Glomerular visceral epithelial cell (primary cell): ENCODE data around the gene GPATCH1.
A peak's percentile ranks its signal among the peaks of the same experiment; 100 is the strongest.

Experiments
- DNase-seq: peaks from one replicate; pipeline ENCODE4 v3.0.0-alpha.2; 2016; ENCODE audit errors: extremely low spot score

GPATCH1 gene

DNA sequence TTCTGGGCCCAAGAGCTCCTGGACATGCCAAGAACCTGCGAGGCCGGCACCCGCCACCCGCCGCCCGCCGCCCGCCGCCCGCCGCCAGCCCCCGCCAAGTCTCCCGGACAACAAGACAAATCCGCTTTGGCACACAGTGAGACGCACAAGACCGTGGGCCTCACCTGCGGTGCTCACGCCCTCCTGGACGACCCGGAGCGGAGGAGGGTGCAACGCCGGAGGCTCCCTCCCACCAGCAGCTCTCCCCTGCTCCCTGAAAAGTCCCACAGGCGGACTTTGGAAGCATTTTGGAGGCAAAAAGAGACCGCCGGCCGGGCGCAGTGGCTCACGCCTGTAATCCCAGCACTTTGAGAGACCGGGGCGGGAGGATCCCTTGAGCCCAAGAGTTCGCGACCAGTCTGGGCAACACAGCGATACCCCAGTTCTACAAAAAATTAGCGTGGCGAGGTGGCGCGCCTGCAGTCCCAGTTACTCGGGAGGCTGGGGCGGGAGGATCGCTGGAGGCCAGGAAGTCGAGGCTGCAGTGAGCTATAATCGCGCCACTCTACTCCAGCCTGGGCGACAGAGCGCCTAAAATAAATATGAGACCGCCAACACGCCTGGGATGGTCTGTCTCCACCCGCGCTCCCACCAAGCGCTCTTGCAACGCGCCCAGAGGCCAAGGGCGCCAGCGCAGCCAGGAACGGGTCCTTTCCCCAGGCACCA lies 17.1 kb upstream of the GPATCH1 start:
- peak; percentile 24 for DNase-seq

GRCh38 chr19:33064458-33064791 lies 16.6 kb upstream of the GPATCH1 start:
- DNase-seq: peak; percentile 40

- peak; percentile 88 for DNase-seq
Observed at GRCh38 chr19:33064792-33065550, 16.0 kb upstream of the GPATCH1 start, which contains the start of gene RHPN2. TSS of gene RHPN2 (minus strand) at chr19:33064888. CDS start at chr19:33064852, 36 bp downstream.

DNA sequence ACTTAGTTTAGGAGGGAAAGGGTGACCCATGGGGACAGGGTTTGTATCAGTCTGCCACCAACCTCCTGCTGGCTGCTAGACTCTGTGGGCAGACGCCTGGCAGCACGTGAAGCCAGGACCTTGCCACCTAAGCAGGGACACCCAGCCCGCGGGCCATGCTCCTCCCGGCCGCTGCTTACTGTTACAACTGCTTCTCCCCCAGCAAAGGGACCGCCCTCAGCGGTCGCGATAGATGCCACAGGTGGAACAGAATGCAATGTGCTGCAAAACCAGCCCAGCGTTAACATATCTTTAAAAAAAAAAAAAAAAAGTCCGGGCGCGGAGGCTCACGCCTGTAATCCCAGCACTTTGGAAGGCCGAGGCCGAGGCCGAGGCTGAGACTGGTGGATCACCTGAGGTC lies 14.4 kb upstream of the GPATCH1 start:
- no peak for DNase-seq

DNA sequence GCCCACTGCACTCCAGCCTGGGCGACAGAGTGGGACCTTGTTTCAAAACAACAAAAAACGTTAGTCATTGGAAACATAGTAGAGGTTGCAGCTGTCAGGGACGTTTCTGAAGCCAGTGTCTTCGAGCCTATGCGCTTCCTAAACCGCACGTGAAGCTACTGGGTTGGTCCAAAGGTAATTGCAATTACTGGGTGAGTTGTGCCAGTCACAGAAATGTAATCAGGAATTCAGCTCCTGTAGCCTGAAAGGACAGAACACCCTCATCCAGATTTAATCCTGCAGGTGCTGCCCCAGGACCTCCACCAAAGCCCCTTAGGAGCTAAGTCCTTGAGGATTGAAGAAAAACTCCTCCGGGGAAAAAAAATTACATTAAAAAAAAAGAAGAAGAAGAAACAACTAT lies 13.9 kb upstream of the GPATCH1 start:
- DNase-seq: no peak

DNA sequence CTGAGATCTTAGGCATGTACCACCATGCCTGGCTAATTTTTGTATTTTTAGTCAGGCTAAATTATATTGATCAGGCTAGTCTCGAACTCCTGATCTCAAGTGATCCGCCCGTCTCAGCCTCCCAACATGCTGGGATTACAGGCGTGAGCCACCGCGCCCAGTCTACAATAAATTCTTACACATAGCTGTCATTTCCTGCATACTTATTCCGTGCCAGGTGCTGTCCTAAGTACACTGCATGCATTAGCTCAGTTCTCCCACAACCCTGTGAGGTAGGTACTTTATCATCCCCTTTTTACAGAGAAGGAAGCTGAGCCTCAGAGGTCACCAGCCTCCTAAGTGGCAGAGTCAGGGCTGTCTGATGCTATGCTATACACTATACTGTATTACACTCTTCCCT lies 9.1 kb upstream of the GPATCH1 start:
- DNase-seq: no peak

DNA sequence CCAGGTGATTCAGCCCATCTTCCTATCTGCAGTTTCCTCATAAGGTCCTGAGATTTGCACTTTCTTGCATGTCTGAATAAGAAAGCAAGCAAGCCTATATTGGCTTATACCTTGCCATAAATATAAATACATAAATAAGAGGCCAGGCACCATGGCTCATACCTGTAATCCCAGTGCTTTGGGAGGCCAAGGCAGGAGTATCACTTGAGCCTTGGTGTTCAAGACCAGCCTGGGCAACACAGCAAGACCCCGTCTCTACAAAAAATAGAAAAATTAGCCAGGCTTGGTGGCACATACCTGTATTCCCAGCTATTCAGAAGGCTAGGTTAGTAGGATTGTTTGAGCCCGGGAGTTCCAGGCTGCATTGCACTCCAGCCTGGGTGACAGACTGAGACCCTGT lies 5.5 kb upstream of the GPATCH1 start:
- no peak for DNase-seq

DNA sequence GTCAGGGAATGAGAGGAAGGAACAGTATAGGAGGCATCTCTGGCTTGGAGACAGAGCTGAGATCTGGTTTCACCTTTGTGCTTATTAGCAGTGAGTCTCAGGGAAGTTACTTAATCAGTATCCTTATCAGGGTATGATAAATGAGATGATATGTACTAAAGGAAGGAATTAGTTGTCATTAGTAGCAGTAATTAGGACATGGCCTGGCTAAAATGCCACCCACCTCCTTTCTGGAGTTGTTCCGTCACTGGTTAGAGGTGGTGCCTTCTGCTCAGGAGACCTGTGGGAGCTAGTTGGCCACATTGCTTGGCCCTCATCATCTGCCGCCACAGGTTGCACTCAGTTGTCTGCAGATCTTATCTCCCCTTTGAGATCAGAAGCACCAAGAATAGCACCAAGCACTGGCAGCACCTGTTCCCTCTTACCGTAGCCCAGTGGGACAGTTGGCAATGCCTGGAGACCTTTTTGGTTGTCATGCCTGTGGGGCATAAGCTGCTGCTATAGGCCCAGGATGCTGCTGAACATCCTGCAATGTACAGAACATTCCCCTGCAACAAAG lies 4.7 kb downstream of the GPATCH1 start:
- no peak for DNase-seq

- no peak for DNase-seq
Observed at GRCh38 chr19:33086955-33087354, 6.0 kb downstream of the GPATCH1 start.

DNA sequence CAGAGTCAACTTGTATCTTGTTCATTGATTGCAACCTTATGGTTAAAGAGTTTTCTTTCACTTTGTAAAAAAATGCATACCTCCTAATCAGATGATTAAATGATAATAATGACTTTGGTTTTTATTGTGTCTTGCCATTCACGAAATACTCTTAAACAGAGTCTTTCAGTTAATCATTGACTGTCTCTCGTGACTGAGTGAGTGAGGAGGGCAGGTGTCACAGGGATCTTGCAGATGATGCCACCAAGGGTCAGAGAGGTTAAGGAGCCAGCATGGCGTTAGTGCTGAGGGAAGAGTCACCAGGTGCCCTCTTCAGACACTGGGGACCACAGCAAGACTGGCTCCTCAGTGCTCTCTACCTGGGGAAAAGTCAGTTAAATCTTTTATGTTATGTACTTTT lies 8.0 kb downstream of the GPATCH1 start:
- DNase-seq: no peak

GRCh38 chr19:33090179-33090578 lies 9.2 kb downstream of the GPATCH1 start:
- DNase-seq: no peak

GRCh38 chr19:33093420-33094210 lies 12.6 kb downstream of the GPATCH1 start:
- no peak for DNase-seq

DNA sequence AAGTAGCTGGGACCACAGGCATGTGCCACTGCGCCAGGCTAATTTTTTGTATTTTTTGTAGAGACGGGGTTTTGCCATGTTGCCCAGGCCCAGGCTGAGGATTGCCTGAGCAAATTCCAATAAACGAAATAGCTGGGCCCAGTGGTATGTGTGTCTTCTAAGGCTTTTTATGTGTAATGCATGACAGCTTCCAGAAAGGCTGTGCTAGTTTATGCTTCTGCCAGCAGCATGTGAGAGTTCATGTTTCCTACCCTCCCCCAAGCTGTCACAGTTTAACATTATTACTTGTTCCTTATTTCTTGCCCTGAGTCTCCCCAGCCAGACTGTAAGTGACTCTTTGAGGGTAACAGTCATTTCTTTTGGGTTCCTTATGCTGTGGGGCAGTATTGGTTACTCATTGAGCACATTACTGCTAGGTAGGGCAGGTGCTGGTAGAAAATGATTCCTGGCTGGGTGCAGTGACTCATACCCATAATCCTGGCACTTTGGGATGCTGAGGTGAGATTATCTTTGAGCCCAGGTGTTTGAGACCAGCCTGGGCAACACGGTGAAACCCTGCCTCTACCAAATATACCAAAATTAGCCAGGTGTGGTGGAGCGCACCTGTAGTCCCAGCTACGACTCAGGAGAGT lies 13.6 kb downstream of the GPATCH1 start:
- no peak for DNase-seq

DNA sequence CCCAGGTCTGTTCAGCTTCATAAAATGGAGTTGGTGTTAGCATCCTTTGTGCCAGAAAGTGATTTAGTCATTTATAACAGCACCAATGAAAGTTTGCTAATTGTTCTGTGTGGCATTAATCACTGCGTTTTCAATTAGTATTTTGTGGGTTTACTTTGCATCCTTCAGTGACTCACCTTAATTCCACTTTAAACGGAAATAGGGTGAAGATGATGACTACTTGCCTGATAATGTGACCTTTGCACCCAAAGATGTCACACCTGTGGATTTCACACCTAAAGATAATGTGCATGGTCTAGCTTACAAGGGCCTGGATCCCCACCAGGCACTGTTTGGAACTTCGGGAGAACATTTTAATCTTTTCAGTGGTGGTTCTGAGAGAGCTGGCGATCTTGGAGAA lies 15.0 kb downstream of the GPATCH1 start:
- no peak for DNase-seq

GRCh38 chr19:33098055-33098534 lies 17.1 kb downstream of the GPATCH1 start:
- DNase-seq: peak; percentile 50

- no peak for DNase-seq
Observed at GRCh38 chr19:33100894-33101644, 20.1 kb downstream of the GPATCH1 start.

DNA sequence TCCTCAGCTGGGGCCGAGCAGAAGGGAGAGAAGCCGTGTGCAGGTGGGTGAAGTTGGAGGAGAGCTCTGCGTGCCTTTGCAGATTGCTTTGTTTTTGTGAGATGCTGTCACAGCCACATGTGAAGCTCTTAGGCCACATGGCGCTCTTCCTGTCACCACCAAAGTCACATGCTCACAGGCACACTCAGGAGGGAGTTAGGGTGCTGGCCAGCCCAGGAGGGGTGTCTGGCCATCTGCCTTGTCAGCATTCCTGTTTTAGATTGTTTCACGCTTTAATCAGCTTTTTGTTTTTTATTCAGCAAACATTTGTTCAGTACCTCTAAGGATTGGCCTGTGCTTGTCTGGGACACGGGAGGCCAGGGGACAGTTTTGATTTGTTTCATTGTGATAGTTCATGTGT lies 21.9 kb downstream of the GPATCH1 start:
- no peak for DNase-seq

- DNase-seq: no peak
Observed at GRCh38 chr19:33108161-33108560, 27.2 kb downstream of the GPATCH1 start.

DNA sequence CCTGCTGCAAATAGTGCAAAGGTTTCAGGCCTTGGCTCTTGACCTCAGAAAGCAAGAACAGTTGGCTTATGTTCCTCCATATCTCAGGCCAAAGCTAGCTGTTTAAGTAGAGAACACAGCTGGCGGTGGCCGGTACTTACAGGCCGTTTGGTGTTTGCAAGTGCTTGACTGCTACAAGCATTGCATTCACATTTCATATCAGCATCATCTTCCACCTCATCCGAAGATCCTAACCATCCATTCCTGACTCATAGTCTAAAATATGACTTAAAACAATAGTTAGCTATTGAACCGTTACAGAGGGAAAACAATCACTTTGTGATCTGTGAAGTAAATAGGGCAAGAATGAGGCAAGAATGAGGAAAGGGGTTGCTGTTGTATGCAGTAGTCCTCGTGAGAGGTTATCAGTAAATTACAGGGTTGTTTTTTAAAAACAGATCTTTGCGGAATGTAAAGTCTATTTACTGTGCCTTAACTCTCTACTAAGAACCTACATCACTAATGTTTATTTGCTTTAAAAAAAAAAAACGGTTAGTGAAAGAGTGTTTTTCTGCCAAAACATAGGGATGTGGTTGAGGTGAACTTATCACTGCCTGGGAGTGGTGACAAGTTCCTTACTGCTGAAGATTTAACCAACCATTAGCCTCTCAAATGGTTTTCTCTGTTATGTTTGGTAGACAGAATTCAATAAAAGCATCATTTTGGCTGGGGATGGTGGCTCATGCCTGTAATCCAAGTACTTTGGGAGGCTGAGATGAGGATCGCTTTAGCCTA lies 29.3 kb downstream of the GPATCH1 start:
- peak; percentile 42 for DNase-seq

- DNase-seq: no peak
Observed at GRCh38 chr19:33111587-33111986, 30.6 kb downstream of the GPATCH1 start.
